Kidney (tissue), 14 donors: ENCODE measurements around the gene CDC37. TPM values are rescaled to one million over a fixed set of nuclear protein-coding genes. Genes with fewer than 3 reads are reported as not detected.
A peak's percentile ranks its signal among the peaks of the same experiment; 100 is the strongest.

Source experiments
- DNase-seq, 5 donors: peaks; one replicate each; pipeline ENCODE4 v3.0.0-alpha.2; 2013 to 2020
- FAIRE-seq: peaks from 2 replicates; lab custom pipeline; 2012; peaks lifted over from hg19 to GRCh38; lab: Jason Lieb, UNC
- H3K27ac ChIP-seq, 2 donors: one replicate each; pipeline ENCODE4 v1.7.0; 2013; ENCODE audit warnings: low read depth in 2 of 2, low read length in 2 of 2, inconsistent platforms in 1 of 2
- H3K27me3 ChIP-seq: one replicate; pipeline ENCODE4 v1.7.1; 2013; ENCODE audit warnings: low read length, inconsistent platforms; ENCODE audit not compliant: control insufficient read depth, insufficient read depth
- H3K36me3 ChIP-seq, 3 donors: one replicate each; pipeline versions ENCODE4 v1.7.0 to v1.7.1; 2013; ENCODE audit warnings: low read length in 3 of 3, control low read depth in 1 of 3, inconsistent platforms in 1 of 3; ENCODE audit not compliant: insufficient read depth in 3 of 3, control insufficient read depth in 2 of 3
- H3K4me1 ChIP-seq, 3 donors: one replicate each; pipeline versions ENCODE4 v1.7.0 to v1.7.1; 2013; ENCODE audit warnings: low read length in 3 of 3, inconsistent platforms in 1 of 3, low read depth in 1 of 3; ENCODE audit not compliant: control insufficient read depth in 2 of 3, insufficient read depth in 2 of 3
- H3K4me3 ChIP-seq, 3 donors: one replicate each; pipeline versions ENCODE4 v1.7.0 to v1.8.1; 2013; ENCODE audit warnings: low read length in 3 of 3, control low read depth in 1 of 3, inconsistent platforms in 1 of 3
- H3K9ac ChIP-seq, 3 donors: one replicate each; pipeline versions ENCODE4 v1.7.0 to v1.7.1; 2013; ENCODE audit warnings: low read length in 3 of 3, control low read depth in 1 of 3, inconsistent platforms in 1 of 3
- H3K9me3 ChIP-seq, 3 donors: one replicate each; pipeline versions ENCODE4 v1.7.0 to v1.7.1; 2013; ENCODE audit warnings: low read length in 3 of 3, control low read depth in 1 of 3, inconsistent platforms in 1 of 3; ENCODE audit not compliant: control insufficient read depth in 2 of 3, insufficient read depth in 1 of 3
- CTCF ChIP-seq: IDR thresholded peaks from 3 replicates; pipeline ENCODE4 v1.5.1; 2012; ENCODE audit warnings: mild to moderate bottlenecking, moderate library complexity, borderline replicate concordance; ENCODE audit not compliant: insufficient read depth; ENCODE audit errors: extremely low read depth
- intact Hi-C: fragments of 100-400 bp; cut with DNase I; formaldehyde crosslinking; loops from one replicate; pipeline ENCODE4 v1.11.1; 2022
- polyA plus RNA-seq: library from polyadenylated mRNA; stranded (reverse); fragments of 350-450 nt; fragmentation: Illumina TruSeq; extraction: RNeasy Lipid Tissue Mini Kit (QIAGEN cat#74804); gene quantifications from one replicate; pipeline ENCODE4 v1.2.3, GENCODE V29; 2014; ENCODE audit warnings: low read depth, low replicate concordance; ENCODE audit not compliant: insufficient read depth
- total RNA-seq: library from RNA; stranded (reverse); fragmentation: NEBNext Ultra II Directional; extraction: Animal tissue kit (Norgen Biotek cat#: 25700); gene quantifications from one replicate; pipeline ENCODE4 v1.2.1, GENCODE V29; 2021
- donor health status: control.
- donor health status: control.
- donor health status: control.
- donor health status: control.
- donor health status: control.
- donor health status: DM: yes; HTN: yes; CAD: no.
- donor health status: Normal renal cell carcinoma (clear cell type).

The CDC37 gene
- total and polyA plus RNA-seq, 2 donors from 2014 or later, result 139 to 149 TPM

DNA sequence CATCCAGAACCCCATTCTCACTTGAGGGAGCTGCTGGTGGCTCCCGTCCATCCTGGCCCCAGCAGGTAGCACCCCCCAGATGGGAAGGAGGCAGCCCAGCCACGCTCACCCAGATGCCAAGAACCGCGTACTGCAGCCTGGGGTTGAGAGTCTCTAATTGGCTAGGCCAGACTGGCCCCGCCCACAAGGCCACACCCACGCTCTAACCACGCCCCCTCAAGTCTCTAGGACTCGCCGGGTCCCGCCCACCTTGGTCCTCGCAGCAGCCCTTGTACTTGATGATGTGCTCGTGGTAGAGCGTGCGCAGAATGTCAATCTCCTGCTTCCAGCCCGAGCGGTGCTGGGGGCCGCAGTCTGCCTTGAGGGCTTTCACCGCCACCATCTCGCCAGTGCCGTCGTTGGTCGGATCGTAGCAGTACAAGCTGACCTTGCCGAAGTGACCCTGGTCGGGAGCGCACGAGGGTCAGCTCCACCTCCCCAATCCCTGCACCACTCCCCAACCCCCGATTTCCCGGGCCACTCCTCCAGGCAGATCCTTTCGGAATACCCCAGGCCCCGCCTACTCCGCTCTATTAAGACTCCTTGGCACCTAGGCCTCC is 49.5 kb downstream of the CDC37 start:
- TF ChIP-seq CTCF, result no peak
- Histone ChIP-seq H3K9ac (peak overlapping the region in 1 of 3 donors; percentile 2), H3K36me3 (no peaks in the 10 kb centered on the region), H3K27ac (peak overlapping the region; percentile 93 to 95), H3K9me3 (no peaks in the 10 kb centered on the region), H3K4me3 (peak overlapping the region in 2 of 3 donors; percentile 12 to 57), H3K27me3 (no peaks in the 10 kb centered on the region), H3K4me1 (peaks cover 0 to 4% (median 0%) of the 10 kb centered on the region in 3 donors)
- intact Hi-C loops, result no loop called here
- DNase-seq (peak; percentile 85 to 96 (median 90)), FAIRE-seq (no peak)

- no peaks in the 10 kb centered on the region for H3K9me3 ChIP-seq
- no peak for FAIRE-seq
- peak; percentile 89 to 96 (median 94) for DNase-seq
- no peak for TF ChIP-seq CTCF
- H3K4me3 ChIP-seq, result peak overlapping the region in 1 of 3 donors; percentile 57
- intact Hi-C loops, result no loop called here
- peaks cover 0 to 4% (median 0%) of the 10 kb centered on the region in 3 donors for H3K4me1 ChIP-seq
- H3K36me3 ChIP-seq, result no peaks in the 10 kb centered on the region
- peak overlapping the region in 1 of 3 donors; percentile 69 for H3K9ac ChIP-seq
- no peaks in the 10 kb centered on the region for H3K27me3 ChIP-seq
- H3K27ac ChIP-seq, result peak overlapping the region; percentile 93 to 95
Measured at GRCh38 chr19:10352764-10353671, 50.3 kb downstream of the CDC37 start.

GRCh38 chr19:10346509-10346908 is 56.8 kb downstream of the CDC37 start:
- Histone ChIP-seq H3K4me1 (no peaks in the 10 kb centered on the region), H3K9me3 (no peaks in the 10 kb centered on the region), H3K27ac (no peak overlapping the region), H3K36me3 (no peaks in the 10 kb centered on the region), H3K27me3 (no peaks in the 10 kb centered on the region), H3K4me3 (no peak overlapping the region), H3K9ac (no peak overlapping the region)
- TF ChIP-seq CTCF, result no peak
- intact Hi-C loops, result no loop called here
- FAIRE-seq (no peak), DNase-seq (no peak)
